HCT116 (cell line): Measurements from ENCODE around the gene DPYSL5. TPM values are rescaled to one million over a fixed set of nuclear protein-coding genes. Genes with fewer than 3 reads are reported as not detected.

Experiments used
- ATAC-seq: fragments of 200-7000 bp; cut with Tn5 transposase; 2 replicates; pipeline ENCODE4 v1.9.1; 2020; ENCODE audit warnings: mild to moderate bottlenecking, moderate library complexity
- BruUV-seq: library from RNA; stranded (reverse); fragments of 400-500 nt; replicated peaks from 2 replicates; lab custom pipeline; 2021; lab: Mats Ljungman, UMichigan
- CTCF ChIA-PET: fragments of 300-600 bp; sonication (Branson Sonifier 250); formaldehyde crosslinking; loops from one replicate; lab custom pipeline; 2021; ENCODE audit warnings: antibody characterized with exemption; lab: Charles Lee
- POLR2A ChIA-PET: fragments of 300-600, 350-600 bp; sonication (Branson Sonifier 250); formaldehyde crosslinking; loops from one replicate; lab custom pipeline; 2021; ENCODE audit warnings: antibody characterized with exemption; lab: Charles Lee
- RAD21 ChIA-PET, 2 experiments: fragments of 300-600 bp; sonication (Branson Sonifier 250); formaldehyde crosslinking; loops; one replicate each; lab custom pipeline; 2023; ENCODE audit warnings: low total read pairs in 2 of 2; ENCODE audit not compliant: uncharacterized antibody in 2 of 2, unreplicated experiment in 2 of 2, low non-redundant PET in 1 of 2; lab: Charles Lee
- DNase-seq: peaks from one replicate; pipeline ENCODE4 v3.0.0-alpha.2; 2010; ENCODE audit warnings: low read depth, low spot score
- H2AFZ ChIP-seq: fragments of 200-600 bp; shearing (Covaris generic), sonication (generic); 2 replicates; pipeline ENCODE4 v1.6.1; 2017; ENCODE audit warnings: low read depth, mixed run types, mixed read lengths, antibody characterized with exemption, low read length; ENCODE audit not compliant: poor library complexity, severe bottlenecking
- H3K27ac ChIP-seq: 2 replicates; pipeline ENCODE4 v1.5.1; 2012; ENCODE audit warnings: low read depth, low read length
- H3K27me3 ChIP-seq: fragments of 200-600 bp; sonication (generic); 2 replicates; pipeline ENCODE4 v1.6.1; 2016; ENCODE audit warnings: mixed run types, low read length, mixed read lengths; ENCODE audit not compliant: insufficient read depth
- H3K36me3 ChIP-seq, 2 experiments: fragments of 200-500 bp in 1 of 2; fragments of 200-600 bp in 1 of 2; sonication (Bioruptor generic) in 1 of 2; sonication (generic) in 1 of 2; 2 replicates each; pipeline versions ENCODE4 v1.5.1 to v1.6.1; 2014 to 2016; ENCODE audit warnings: low read length in 2 of 2, inconsistent platforms in 1 of 2, mixed read lengths in 1 of 2, mixed run types in 1 of 2; ENCODE audit not compliant: insufficient read depth in 2 of 2, control insufficient read depth in 1 of 2
- H3K4me1 ChIP-seq, 2 experiments: fragments of 200-600 bp in 1 of 2; sonication (generic) in 1 of 2; 2 replicates each; pipeline versions ENCODE4 v1.5.1 to v1.6.1; 2012 to 2017; ENCODE audit warnings: low read length in 2 of 2, inconsistent platforms in 1 of 2, mild to moderate bottlenecking in 1 of 2, mixed read lengths in 1 of 2, mixed run types in 1 of 2, moderate library complexity in 1 of 2; ENCODE audit not compliant: insufficient read depth in 2 of 2, control insufficient read depth in 1 of 2
- H3K4me2 ChIP-seq: fragments of 200-600 bp; sonication (generic); 2 replicates; pipeline ENCODE4 v1.6.1; 2017; ENCODE audit warnings: mixed run types, low read length, mixed read lengths
- H3K4me3 ChIP-seq, 2 experiments: fragments of 200-600 bp in 1 of 2; sonication (generic) in 1 of 2; replicated peaks in 1 of 2; 2 replicates each; pipeline ENCODE4 v1.5.1; 2011 to 2016; ENCODE audit warnings: low read length in 2 of 2, control low read depth in 1 of 2, low read depth in 1 of 2, mild to moderate bottlenecking in 1 of 2, mixed read lengths in 1 of 2, mixed run types in 1 of 2
- H3K79me2 ChIP-seq: fragments of 200-600 bp; sonication (generic); 2 replicates; pipeline ENCODE4 v1.6.1; 2017; ENCODE audit warnings: mild to moderate bottlenecking, mixed run types, low read length, moderate library complexity, mixed read lengths; ENCODE audit not compliant: insufficient read depth
- H3K9ac ChIP-seq: fragments of 200-600 bp; sonication (generic); 2 replicates; pipeline ENCODE4 v1.6.1; 2016; ENCODE audit warnings: low read length, mixed read lengths
- H3K9me2 ChIP-seq: fragments of 200-600 bp; sonication (generic), shearing (Covaris generic); 2 replicates; pipeline ENCODE4 v1.6.1; 2017; ENCODE audit warnings: mixed run types, mild to moderate bottlenecking, moderate library complexity; ENCODE audit not compliant: insufficient read depth
- H3K9me3 ChIP-seq, 2 experiments: fragments of 200-500 bp in 1 of 2; fragments of 200-600 bp in 1 of 2; sonication (Bioruptor generic) in 1 of 2; sonication (generic) in 1 of 2; 2 replicates each; pipeline ENCODE4 v1.6.1; 2014 to 2017; ENCODE audit warnings: low read length in 2 of 2, mixed read lengths in 2 of 2, inconsistent platforms in 1 of 2, low read depth in 1 of 2, mild to moderate bottlenecking in 1 of 2, mixed run types in 1 of 2, moderate library complexity in 1 of 2; ENCODE audit not compliant: control insufficient read depth in 1 of 2, insufficient read depth in 1 of 2
- H4K20me1 ChIP-seq: fragments of 200-600 bp; sonication (generic), shearing (Covaris generic); 2 replicates; pipeline ENCODE4 v1.6.1; 2017; ENCODE audit warnings: mixed run types, mild to moderate bottlenecking, moderate library complexity; ENCODE audit not compliant: insufficient read depth
- EZH2 ChIP-seq: fragments of 200-600 bp; sonication (generic); IDR thresholded peaks from 2 replicates; pipeline ENCODE4 v1.6.1; 2017; ENCODE audit warnings: antibody characterized with exemption, mixed run types
- EZH2phosphoT487 ChIP-seq: fragments of 200-600 bp; IDR thresholded peaks from 2 replicates; pipeline ENCODE4 v1.6.1; 2018; ENCODE audit warnings: antibody characterized with exemption, borderline replicate concordance
- JUND ChIP-seq: IDR thresholded peaks from 2 replicates; pipeline ENCODE4 v1.6.1; 2012
- POLR2A ChIP-seq: IDR thresholded peaks from 2 replicates; pipeline ENCODE4 v1.7.0; 2011; ENCODE audit warnings: borderline replicate concordance; ENCODE audit not compliant: insufficient read depth, insufficient read length; ENCODE audit errors: extremely low read depth
- POLR2AphosphoS5 ChIP-seq: IDR thresholded peaks from 2 replicates; pipeline ENCODE4 v1.6.1; 2011; ENCODE audit warnings: mild to moderate bottlenecking, low read depth, low read length, moderate library complexity
- RAD21 ChIP-seq: IDR thresholded peaks from 2 replicates; pipeline ENCODE4 v1.6.1; 2012; ENCODE audit warnings: low read depth, mild to moderate bottlenecking
- ZNF274 ChIP-seq: fragments of 200-500 bp; sonication (Bioruptor generic); IDR thresholded peaks from 2 replicates; pipeline ENCODE4 v1.6.1; 2014; ENCODE audit warnings: mild to moderate bottlenecking, low read depth, low read length, inconsistent platforms
- intact Hi-C: fragments of 100-400 bp; cut with micrococcal nuclease; formaldehyde crosslinking; loops from 2 replicates; pipeline ENCODE4 v1.10.0; 2022
- total RNA-seq: library from RNA; stranded (reverse); gene quantifications from one replicate; pipeline ENCODE4 v1.2.1, GENCODE V29; 2021; ENCODE audit not compliant: unreplicated experiment
- TF ChIP-seq, protein P1 (sequence below): IDR thresholded peaks from 2 replicates; pipeline ENCODE4 v1.6.1; 2012; ENCODE audit warnings: low read depth
- TF ChIP-seq, protein P2 (sequence below): IDR thresholded peaks from 2 replicates; pipeline ENCODE4 v1.6.1; 2012

DPYSL5 gene
- total RNA-seq, 1 experiment from 2014 or later = 8.4 TPM

DNA sequence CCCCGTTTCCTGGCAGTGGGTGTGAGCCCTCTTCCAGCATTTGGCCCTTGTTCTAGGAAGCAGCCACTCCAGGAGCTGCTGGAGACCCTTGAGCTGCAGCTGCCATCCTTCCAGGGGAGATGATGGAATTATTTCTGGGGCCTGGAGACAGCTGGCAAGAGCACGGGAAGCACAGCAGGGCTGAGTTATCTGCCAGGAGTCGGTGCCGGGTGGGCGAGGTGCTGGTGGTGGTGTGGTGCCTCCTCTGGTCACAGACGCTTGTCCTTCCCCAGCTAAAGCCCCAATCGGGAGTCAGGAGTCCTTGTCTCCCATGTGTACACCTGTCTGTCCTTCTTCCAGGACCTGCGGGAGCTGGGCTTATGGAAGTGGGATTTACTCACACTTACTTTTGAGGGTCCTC, 36.0 kb downstream of the DPYSL5 start:
- intact Hi-C loops = no loop called here
- ATAC-seq = no peak
- Histone ChIP-seq H3K27ac (no peak overlapping the region), H3K36me3 (no peaks in the 10 kb centered on the region), H3K27me3 (no peaks in the 10 kb centered on the region)
- CTCF ChIA-PET = interaction anchor here (1.0 kb wide), 1 partner anchor 78 kb away, joined by 3 read pairs; no protein-coding TSS in a partner anchor
- TF ChIP-seq, protein P1, sequence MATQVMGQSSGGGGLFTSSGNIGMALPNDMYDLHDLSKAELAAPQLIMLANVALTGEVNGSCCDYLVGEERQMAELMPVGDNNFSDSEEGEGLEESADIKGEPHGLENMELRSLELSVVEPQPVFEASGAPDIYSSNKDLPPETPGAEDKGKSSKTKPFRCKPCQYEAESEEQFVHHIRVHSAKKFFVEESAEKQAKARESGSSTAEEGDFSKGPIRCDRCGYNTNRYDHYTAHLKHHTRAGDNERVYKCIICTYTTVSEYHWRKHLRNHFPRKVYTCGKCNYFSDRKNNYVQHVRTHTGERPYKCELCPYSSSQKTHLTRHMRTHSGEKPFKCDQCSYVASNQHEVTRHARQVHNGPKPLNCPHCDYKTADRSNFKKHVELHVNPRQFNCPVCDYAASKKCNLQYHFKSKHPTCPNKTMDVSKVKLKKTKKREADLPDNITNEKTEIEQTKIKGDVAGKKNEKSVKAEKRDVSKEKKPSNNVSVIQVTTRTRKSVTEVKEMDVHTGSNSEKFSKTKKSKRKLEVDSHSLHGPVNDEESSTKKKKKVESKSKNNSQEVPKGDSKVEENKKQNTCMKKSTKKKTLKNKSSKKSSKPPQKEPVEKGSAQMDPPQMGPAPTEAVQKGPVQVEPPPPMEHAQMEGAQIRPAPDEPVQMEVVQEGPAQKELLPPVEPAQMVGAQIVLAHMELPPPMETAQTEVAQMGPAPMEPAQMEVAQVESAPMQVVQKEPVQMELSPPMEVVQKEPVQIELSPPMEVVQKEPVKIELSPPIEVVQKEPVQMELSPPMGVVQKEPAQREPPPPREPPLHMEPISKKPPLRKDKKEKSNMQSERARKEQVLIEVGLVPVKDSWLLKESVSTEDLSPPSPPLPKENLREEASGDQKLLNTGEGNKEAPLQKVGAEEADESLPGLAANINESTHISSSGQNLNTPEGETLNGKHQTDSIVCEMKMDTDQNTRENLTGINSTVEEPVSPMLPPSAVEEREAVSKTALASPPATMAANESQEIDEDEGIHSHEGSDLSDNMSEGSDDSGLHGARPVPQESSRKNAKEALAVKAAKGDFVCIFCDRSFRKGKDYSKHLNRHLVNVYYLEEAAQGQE = no peak
- no peak for TF ChIP-seq POLR2AphosphoS5
- TF ChIP-seq POLR2A = no peak
- TF ChIP-seq EZH2 = no peak
- TF ChIP-seq RAD21 = no peak
- TF ChIP-seq, protein P2, sequence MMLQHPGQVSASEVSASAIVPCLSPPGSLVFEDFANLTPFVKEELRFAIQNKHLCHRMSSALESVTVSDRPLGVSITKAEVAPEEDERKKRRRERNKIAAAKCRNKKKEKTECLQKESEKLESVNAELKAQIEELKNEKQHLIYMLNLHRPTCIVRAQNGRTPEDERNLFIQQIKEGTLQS = no peak
- TF ChIP-seq ZNF274 = no peak
- TF ChIP-seq JUND = no peak
- TF ChIP-seq EZH2phosphoT487 = no peak
- TF ChIP-seq, all 23 proteins: peak for 0
- no peaks in the 10 kb centered on the region for H3K9me2 ChIP-seq
- ChIA-PET RAD21 (no interaction called here), POLR2A (no interaction called here)
- H4K20me1 ChIP-seq = no peaks in the 10 kb centered on the region
- no peaks in the 10 kb centered on the region for H3K79me2 ChIP-seq
- no peak overlapping the region for H3K4me3 ChIP-seq
- no peak overlapping the region for H3K4me2 ChIP-seq
- no peaks in the 10 kb centered on the region for H3K9me3 ChIP-seq
- no peak for DNase-seq
- H2AFZ ChIP-seq = no peak overlapping the region
- no TSS peak for BruUV-seq
- H3K9ac ChIP-seq = no peak overlapping the region
- H3K4me1 ChIP-seq = no peaks in the 10 kb centered on the region
